HG02763 (cell line): ENCODE measurements around the gene TP53I11.

Experiments used
- ATAC-seq: cut with Tn5 transposase; IDR thresholded peaks from one replicate; pipeline ENCODE4 v1.9.1; 2021; ENCODE audit warnings: mild to moderate bottlenecking, moderate library complexity; ENCODE audit not compliant: unreplicated experiment

Gene TP53I11

GRCh38 chr11:44942029-44942955, 8.4 kb downstream of the TP53I11 start:
- no peak for ATAC-seq

DNA sequence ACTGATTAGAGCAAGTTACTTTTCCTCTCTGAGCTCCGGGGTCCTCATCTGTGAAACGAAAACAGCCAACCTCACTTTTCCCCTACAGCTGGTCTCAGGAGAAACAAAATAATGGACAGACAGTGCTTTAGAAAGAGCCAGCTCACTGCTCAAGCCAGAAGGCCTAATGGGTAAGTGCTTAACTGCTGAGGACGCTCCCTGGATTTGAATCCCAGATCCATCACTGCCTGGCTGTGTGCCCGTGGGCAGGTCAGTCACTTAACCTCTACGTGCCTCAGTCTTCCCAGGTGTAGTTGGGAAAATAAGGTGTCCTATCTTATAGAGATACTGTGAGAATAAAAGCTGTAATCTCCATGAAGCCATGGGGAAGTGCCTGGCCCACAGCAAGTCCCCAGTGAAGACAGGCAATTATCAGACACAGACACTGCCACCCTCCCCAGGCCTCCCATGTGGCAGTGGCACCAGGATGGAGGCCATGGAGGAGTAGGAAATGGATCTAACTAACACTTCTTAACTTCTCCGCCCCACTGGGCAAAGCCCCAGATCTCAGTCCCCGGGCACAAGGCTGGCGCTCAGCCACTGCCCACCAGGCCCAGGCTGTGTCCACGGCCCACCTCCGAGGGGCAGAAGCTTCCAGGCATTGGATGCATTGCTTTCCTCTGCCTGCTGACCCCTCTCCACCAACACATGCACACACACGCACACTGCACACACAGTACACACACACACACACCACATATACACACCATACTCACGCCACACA, 9.2 kb downstream of the TP53I11 start:
- no peak for ATAC-seq

DNA sequence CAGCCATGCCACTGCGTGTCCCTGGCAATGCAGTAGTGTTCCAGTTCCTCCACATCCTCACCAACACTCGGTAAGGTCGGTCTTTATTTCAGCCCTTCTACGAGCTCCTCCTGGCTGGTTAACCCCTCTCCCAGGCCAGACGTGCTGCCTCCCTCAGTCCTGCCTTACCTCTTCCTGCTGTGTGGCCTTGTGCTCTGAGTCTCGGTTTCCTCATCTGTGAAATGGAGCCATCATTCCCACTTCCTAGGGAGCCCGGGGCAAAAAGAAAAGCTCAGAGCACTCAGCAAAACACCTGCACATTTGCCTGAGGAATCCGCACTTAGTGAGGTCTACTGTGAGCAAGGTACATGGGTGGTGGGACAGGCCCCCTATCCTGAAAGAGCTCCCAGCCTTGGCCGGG, 9.8 kb downstream of the TP53I11 start:
- ATAC-seq = no peak

- ATAC-seq = no peak
Measured at GRCh38 chr11:44940404-44940803, 10.3 kb downstream of the TP53I11 start.

GRCh38 chr11:44939673-44940395, 10.8 kb downstream of the TP53I11 start:
- no peak for ATAC-seq

DNA sequence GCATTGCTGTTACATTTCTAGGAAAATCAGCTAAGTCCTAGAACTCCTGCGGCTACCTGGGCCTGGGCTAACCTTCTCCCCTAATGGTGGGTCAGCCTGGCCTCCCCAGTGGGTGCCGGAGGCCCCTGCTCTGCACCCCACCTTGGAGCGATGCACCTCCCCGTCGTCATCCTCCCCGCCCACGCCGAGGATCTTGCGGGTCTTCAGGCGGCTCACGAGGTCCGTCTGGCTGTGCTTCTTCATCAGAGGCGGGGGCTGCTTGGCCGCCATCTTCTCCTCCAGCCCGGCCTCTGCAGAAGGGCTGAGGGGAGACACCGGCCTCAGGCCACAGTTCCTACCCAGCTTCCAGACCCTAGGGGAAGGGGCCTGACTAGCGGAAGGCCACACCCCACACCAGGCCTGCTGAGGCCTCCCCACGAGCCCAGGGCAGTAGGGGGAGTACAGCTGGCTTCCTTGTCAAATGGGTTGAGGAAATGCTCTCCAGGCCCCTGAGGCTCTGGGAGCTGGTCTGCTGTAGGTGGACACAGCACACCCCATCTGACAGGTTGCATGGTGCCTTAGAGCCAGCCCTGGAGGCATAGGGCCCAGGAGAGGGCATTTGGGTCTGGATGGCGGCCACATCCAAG, 12.5 kb downstream of the TP53I11 start:
- ATAC-seq = no peak

DNA sequence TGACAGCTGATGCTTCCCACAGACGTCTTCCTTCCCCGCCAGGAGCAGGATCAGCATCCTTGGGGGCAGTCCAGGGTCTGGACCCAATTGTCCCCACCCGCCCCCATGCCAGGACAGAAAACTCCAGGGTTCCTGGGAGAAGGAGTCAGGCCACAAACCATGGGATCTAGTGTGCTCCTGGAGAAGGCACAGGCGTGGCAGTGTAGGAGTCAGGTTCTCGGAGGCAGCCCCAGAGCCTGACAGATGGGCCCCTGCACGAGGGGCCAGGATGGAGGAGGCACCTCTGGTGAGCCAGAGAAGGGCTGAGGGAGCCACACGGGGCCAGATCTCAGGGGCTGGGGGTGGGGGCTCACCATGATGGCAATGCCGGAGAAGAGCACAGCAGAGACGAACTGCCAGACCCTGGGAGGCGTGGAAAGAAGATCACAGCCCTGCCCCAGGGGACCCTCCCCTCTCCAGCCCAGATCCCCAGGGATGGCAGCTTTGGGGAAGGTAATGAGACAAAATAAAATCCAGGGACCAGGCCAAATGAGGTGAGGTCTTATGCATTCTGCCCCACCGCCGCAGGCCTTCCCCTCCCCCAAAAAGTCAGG, 13.6 kb downstream of the TP53I11 start:
- ATAC-seq = no peak

DNA sequence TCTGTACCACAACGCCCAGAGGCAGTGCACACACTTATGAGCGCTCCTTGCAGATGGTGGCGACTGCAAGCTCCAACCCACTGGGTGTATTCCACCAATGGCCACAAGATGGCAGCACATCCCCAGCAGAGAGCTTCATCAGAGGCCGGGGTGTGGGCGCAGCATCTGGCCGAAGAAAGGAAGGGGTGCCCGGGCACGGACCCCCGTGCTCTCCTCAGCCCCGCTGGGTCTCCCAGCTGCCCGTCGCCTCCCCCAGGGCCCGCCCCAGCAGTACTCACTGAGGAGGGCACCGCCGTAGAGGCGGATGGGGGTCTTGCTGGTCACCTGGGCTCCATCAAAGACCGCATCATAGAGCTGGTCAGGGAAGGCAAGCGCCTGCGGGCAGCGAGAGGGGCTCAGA, 14.2 kb downstream of the TP53I11 start:
- ATAC-seq = no peak

- no peak for ATAC-seq
Measured at GRCh38 chr11:44934735-44935250, 15.9 kb downstream of the TP53I11 start.

DNA sequence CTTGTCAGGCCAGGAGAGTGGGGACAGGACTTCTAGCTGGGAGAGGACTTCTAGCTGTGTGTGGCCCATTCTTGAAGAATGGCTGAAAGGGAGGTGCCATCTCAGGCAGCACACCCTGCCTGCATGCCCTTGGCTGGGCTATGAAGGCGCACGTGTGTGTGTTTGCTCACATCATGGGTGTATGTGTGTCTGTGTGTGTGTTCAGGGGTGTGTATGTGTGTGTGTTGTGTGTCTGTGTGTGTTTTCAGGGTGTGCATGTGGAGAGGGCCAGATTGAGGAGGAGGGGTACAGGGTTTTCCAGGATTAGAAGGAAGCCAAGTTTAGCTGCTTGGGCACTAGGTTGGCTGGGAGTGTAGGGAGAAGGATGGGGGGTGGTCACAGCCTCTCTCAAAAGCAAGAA, 16.6 kb downstream of the TP53I11 start:
- ATAC-seq = no peak

GRCh38 chr11:44931466-44931865, 19.2 kb downstream of the TP53I11 start:
- no peak for ATAC-seq

- no peak for ATAC-seq
Measured at GRCh38 chr11:44930588-44931302, 19.9 kb downstream of the TP53I11 start.

GRCh38 chr11:44928816-44929215, 21.9 kb downstream of the TP53I11 start:
- ATAC-seq = no peak

- ATAC-seq = no peak
Measured at GRCh38 chr11:44928144-44928543, 22.5 kb downstream of the TP53I11 start.

DNA sequence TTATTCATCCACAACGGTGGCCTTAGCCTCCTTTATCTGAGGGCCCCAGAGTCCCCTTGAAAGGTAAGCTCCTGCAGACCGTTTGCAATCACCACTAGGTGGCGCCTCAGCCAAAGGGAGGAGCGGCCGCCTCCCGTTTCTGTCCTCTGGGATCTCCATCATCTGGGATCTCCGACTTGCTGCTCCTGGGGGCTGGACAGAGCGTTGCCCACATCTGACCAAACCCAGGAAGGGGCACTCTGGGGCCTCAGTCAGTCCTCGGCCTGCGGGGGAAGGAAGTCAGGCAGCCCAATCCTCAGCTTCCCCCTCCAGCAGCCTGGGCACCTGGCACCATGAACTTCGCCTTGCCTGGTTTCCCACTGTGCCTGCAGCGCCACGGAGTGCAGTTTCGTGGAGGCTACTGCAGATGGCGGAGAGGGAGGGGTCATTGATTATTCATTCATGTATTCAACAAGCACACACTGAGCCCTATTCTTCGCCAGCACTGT, 23.5 kb downstream of the TP53I11 start:
- ATAC-seq = no peak

GRCh38 chr11:44926036-44926435, 24.6 kb downstream of the TP53I11 start:
- ATAC-seq = no peak

- ATAC-seq = no peak
Measured at GRCh38 chr11:44923806-44924205, 26.9 kb downstream of the TP53I11 start.

DNA sequence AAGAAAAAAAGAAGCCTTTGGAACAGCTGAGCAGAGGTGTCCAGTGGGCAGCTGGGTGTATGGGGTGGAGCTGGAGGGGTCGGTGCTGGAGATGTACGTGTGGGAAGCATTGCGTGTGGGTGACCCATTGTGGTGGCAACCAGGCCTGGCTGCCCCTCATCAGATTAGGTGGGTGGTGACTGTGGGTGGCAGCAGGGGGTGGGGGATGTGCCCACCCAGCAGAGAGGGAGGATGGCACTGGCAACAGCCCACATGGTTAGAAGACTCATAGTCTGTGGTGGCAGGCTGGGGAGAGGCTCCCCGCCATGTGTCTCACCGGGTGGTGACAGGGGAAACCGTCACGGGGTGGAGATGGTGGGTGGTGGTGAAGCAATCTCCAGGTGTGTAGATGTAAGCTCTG, 27.6 kb downstream of the TP53I11 start:
- ATAC-seq = no peak

DNA sequence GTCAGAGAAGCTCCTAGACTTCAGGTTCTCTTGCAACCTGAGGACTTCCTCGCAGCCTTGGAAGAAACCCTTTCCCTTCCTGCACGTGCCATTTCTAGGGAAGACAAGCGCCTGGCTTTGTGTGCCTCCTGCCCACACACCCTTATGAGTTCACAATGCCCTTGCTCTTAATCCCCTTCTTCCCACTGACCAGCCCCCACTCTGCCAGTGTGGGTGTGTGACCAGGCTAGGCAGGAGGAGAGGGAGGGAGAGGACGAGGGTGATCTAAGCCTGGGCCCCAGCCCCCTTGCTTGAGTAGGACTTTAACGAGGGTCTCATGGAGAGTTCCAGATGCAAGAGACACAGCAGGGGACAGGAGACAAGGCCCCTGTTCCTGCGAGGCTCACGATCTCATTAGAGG, 30.2 kb downstream of the TP53I11 start:
- no peak for ATAC-seq

DNA sequence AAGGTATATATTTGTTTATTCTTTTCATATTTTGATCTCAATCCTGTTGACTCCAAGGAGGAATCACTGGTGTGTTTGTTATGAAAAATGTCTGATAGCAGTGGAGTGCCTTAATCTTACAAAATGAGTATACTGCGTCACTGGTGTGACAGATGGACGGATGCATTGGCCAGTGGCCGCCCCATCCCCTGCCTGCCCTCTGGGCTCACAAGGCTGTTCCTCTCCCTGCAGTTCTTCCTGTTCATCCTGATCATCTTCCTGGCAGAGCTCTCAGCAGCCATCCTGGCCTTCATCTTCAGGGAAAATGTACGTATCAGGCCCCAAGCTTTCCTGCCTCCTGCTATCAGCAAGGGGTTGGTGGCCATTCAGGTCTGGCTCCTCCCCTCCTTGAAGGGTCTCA, 32.9 kb downstream of the TP53I11 start:
- ATAC-seq = no peak
